IMR-90 (cell line): ENCODE data around the gene BOLL. TPM values are rescaled to one million over a fixed set of nuclear protein-coding genes. Genes with fewer than 3 reads are reported as not detected.

Experiments
- ATAC-seq: fragments of 200-7000 bp; cut with Tn5 transposase; 2 replicates; pipeline ENCODE4 v1.9.1; 2020; ENCODE audit warnings: low read depth, mild to moderate bottlenecking, moderate library complexity
- BruUV-seq: library from RNA; stranded (reverse); fragments of 400-500 nt; replicated peaks from 2 replicates; lab custom pipeline; 2021; lab: Mats Ljungman, UMichigan
- CTCF ChIA-PET: fragments of 300-600 bp; formaldehyde crosslinking; extraction: SDS; loops from one replicate; lab custom pipeline; 2021; ENCODE audit warnings: antibody characterized with exemption; lab: Yijun Ruan, JAX
- POLR2A ChIA-PET: fragments of 300-600 bp; sonication (Branson Sonifier 250); formaldehyde crosslinking; loops from one replicate; lab custom pipeline; 2022; ENCODE audit warnings: antibody characterized with exemption; ENCODE audit not compliant: unreplicated experiment; lab: Charles Lee
- DNase-seq: peaks from one replicate; pipeline ENCODE4 v3.0.0; 2013
- H2AFZ ChIP-seq: replicated peaks from 2 replicates; pipeline ENCODE3; 2013; ENCODE audit warnings: low read length, mild to moderate bottlenecking; ENCODE audit not compliant: poor library complexity
- H2AK5ac ChIP-seq: 2 replicates; pipeline ENCODE4 v1.6.1; 2013; ENCODE audit warnings: low read depth, low read length, inconsistent platforms
- H2AK9ac ChIP-seq: replicated peaks from 2 replicates; pipeline ENCODE3; 2013; ENCODE audit warnings: mild to moderate bottlenecking, low read depth, low read length, moderate library complexity; ENCODE audit not compliant: poor library complexity
- H2BK120ac ChIP-seq: 2 replicates; pipeline ENCODE4 v1.6.1; 2013; ENCODE audit warnings: low read depth, low read length, inconsistent platforms
- H2BK15ac ChIP-seq: 3 replicates; pipeline ENCODE4 v1.6.1; 2013; ENCODE audit warnings: low read depth, low read length, inconsistent platforms
- H2BK20ac ChIP-seq: 2 replicates; pipeline ENCODE4 v1.6.1; 2013; ENCODE audit warnings: low read depth, mild to moderate bottlenecking, inconsistent platforms, low read length, moderate library complexity
- H2BK5ac ChIP-seq: 2 replicates; pipeline ENCODE4 v1.6.1; 2013; ENCODE audit warnings: mild to moderate bottlenecking, low read depth, low read length, inconsistent platforms; ENCODE audit not compliant: poor library complexity, severe bottlenecking
- H3K14ac ChIP-seq: replicated peaks from 2 replicates; pipeline ENCODE4 v1.6.1; 2013; ENCODE audit warnings: low read depth, low read length, inconsistent platforms
- H3K18ac ChIP-seq: 2 replicates; pipeline ENCODE4 v1.6.1; 2013; ENCODE audit warnings: low read depth, low read length, control low read depth
- H3K23ac ChIP-seq: 2 replicates; pipeline ENCODE4 v1.6.1; 2013; ENCODE audit warnings: low read depth, low read length, inconsistent platforms
- H3K27ac ChIP-seq: 2 replicates; pipeline ENCODE4 v1.5.1; 2013; ENCODE audit warnings: mild to moderate bottlenecking, control low read depth, low read length; ENCODE audit not compliant: insufficient read depth
- H3K27me3 ChIP-seq: 2 replicates; pipeline ENCODE4 v1.6.1; 2013; ENCODE audit warnings: low read length; ENCODE audit not compliant: control insufficient read depth, insufficient read depth
- H3K36me3 ChIP-seq: 2 replicates; pipeline ENCODE4 v1.6.1; 2013; ENCODE audit warnings: low read length, mixed read lengths; ENCODE audit not compliant: control insufficient read depth, insufficient read depth
- H3K4ac ChIP-seq: 2 replicates; pipeline ENCODE4 v1.6.1; 2013; ENCODE audit warnings: low read depth, low read length, inconsistent platforms
- H3K4me1 ChIP-seq: 2 replicates; pipeline ENCODE4 v1.6.1; 2013; ENCODE audit warnings: low read length, mixed read lengths; ENCODE audit not compliant: control insufficient read depth, insufficient read depth
- H3K4me2 ChIP-seq: 2 replicates; pipeline ENCODE4 v1.6.1; 2013; ENCODE audit warnings: low read depth, mild to moderate bottlenecking, control low read depth, low read length, moderate library complexity
- H3K4me3 ChIP-seq: 2 replicates; pipeline ENCODE4 v1.5.1; 2013; ENCODE audit warnings: low read depth, mild to moderate bottlenecking, control low read depth, low read length, moderate library complexity; ENCODE audit not compliant: insufficient read depth
- H3K56ac ChIP-seq: 2 replicates; pipeline ENCODE4 v1.6.1; 2013; ENCODE audit warnings: low read length, inconsistent platforms; ENCODE audit not compliant: insufficient read depth; ENCODE audit errors: extremely low read depth
- H3K79me1 ChIP-seq, 2 experiments: 2 replicates each; pipeline ENCODE4 v1.6.1; 2013; ENCODE audit warnings: low read length in 2 of 2, inconsistent platforms in 1 of 2, low read depth in 1 of 2
- H3K9ac ChIP-seq: 2 replicates; pipeline ENCODE4 v1.6.1; 2013; ENCODE audit warnings: low read depth, low read length, control low read depth
- H3K9me1 ChIP-seq: 2 replicates; pipeline ENCODE4 v1.6.1; 2013; ENCODE audit warnings: low read length, inconsistent platforms; ENCODE audit not compliant: insufficient read depth
- H3K9me3 ChIP-seq: 2 replicates; pipeline ENCODE4 v1.6.1; 2013; ENCODE audit warnings: low read length; ENCODE audit not compliant: control insufficient read depth, insufficient read depth
- H4K20me1 ChIP-seq: 2 replicates; pipeline ENCODE4 v1.6.1; 2013; ENCODE audit warnings: low read length, inconsistent platforms; ENCODE audit not compliant: insufficient read depth
- H4K5ac ChIP-seq: 2 replicates; pipeline ENCODE4 v1.6.1; 2013; ENCODE audit warnings: mild to moderate bottlenecking, low read depth, low read length, control low read depth
- H4K8ac ChIP-seq, 2 experiments: 2 replicates each; pipeline ENCODE4 v1.6.1; 2013; ENCODE audit warnings: low read depth in 2 of 2, low read length in 2 of 2, control low read depth in 1 of 2, inconsistent platforms in 1 of 2
- H4K91ac ChIP-seq: 2 replicates; pipeline ENCODE4 v1.6.1; 2013; ENCODE audit warnings: low read depth, low read length, inconsistent platforms; ENCODE audit not compliant: insufficient read depth
- ELK1 ChIP-seq: fragments of 150-350 bp; IDR thresholded peaks from 2 replicates; pipeline ENCODE4 v1.6.1; 2016; ENCODE audit warnings: low read depth, mild to moderate bottlenecking, low read length, moderate library complexity, borderline replicate concordance
- RCOR1 ChIP-seq: IDR thresholded peaks from 2 replicates; pipeline ENCODE4 v1.6.1; 2012; ENCODE audit warnings: mild to moderate bottlenecking, low read length, improper control_type of control experiment; ENCODE audit not compliant: insufficient replicate concordance
- WGBS, 2 experiments: methylation state at CpG; one replicate each; pipeline versions ENCODE4 v1.1.5 to v1.1.7; 2013; ENCODE audit warnings: missing lambda C conversion rate in 2 of 2; ENCODE audit not compliant: insufficient read length in 1 of 2; ENCODE audit errors: extremely low coverage in 2 of 2; 5-methylcytosine and 5-hydroxymethylcytosine counted together
- dilution Hi-C: fragments of 300-500 bp; cut with HindIII; formaldehyde crosslinking; loops from one replicate; pipeline ENCODE4 v1.14.3; 2018; ENCODE audit warnings: low sequenced_read_pairs; ENCODE audit not compliant: unreplicated experiment
- in situ Hi-C: fragments of 300-500 bp; cut with MboI; formaldehyde crosslinking; loops from 3 replicates; pipeline ENCODE4 v1.14.3; 2019; ENCODE audit warnings: low sequenced_read_pairs, inconsistent platforms, mixed read lengths
- intact Hi-C: fragments of 100-400 bp; cut with micrococcal nuclease; formaldehyde crosslinking; loops from 2 replicates; pipeline ENCODE4 v1.10.0; 2022
- polyA plus RNA-seq, 3 experiments: library from polyadenylated mRNA; depleted of rRNA; stranded (reverse); fragments of >200 nt; gene quantifications; 2 replicates each; pipeline ENCODE4 v1.2.3, GENCODE V29; 2012; ENCODE audit warnings: low replicate concordance in 1 of 3
- total RNA-seq: library from RNA; depleted of rRNA; stranded (reverse); fragments of >200 nt; gene quantifications from 2 replicates; pipeline ENCODE4 v1.2.3, GENCODE V29; 2012

BOLL gene
- total and polyA plus RNA-seq, 2 of the 4 experiments (the other 2 are of a cell fraction): not detected

- Histone ChIP-seq H3K27ac (no peak overlapping the region), H4K91ac (no peak overlapping the region), H2BK120ac (no peak overlapping the region), H3K18ac (no peak overlapping the region), H3K4me2 (no peak overlapping the region), H2AK9ac (no peak overlapping the region), H3K4me1 (no peaks in the 10 kb centered on the region), H4K5ac (no peak overlapping the region), H2AFZ (no peak overlapping the region), H4K8ac (no peak overlapping the region), H2BK20ac (no peak overlapping the region), H3K4me3 (no peak overlapping the region), H3K23ac (no peak overlapping the region), H3K14ac (no peak overlapping the region), H3K36me3 (no peaks in the 10 kb centered on the region), H3K27me3 (no peaks in the 10 kb centered on the region), H3K9me3 (no peaks in the 10 kb centered on the region), H3K79me1 (no peaks in the 10 kb centered on the region), H3K56ac (no peak overlapping the region), H3K9me1 (no peaks in the 10 kb centered on the region), H2BK15ac (no peak overlapping the region), H4K20me1 (no peaks in the 10 kb centered on the region), H2AK5ac (no peak overlapping the region), H3K4ac (no peak overlapping the region), H2BK5ac (no peak overlapping the region), H3K9ac (no peak overlapping the region)
- POLR2A ChIA-PET: no interaction called here
- WGBS, 2 experiments: no CpG with 5 or more reads among the region's 2 CpGs
- dilution Hi-C loops: no loop called here
- TF ChIP-seq RCOR1 (no peak), ELK1 (no peak)
- in situ Hi-C loops: no loop called here
- BruUV-seq: no TSS peak
- intact Hi-C loops: no loop called here
- DNase-seq (no peak), ATAC-seq (no peak)
- CTCF ChIA-PET: no interaction called here
These were observed 37.2 kb upstream of the BOLL start for GRCh38 chr2:197822333-197822732.
